Measurements from ENCODE around the gene CLTCL1. TPM values are rescaled to one million over a fixed set of nuclear protein-coding genes. Genes with fewer than 3 reads are reported as not detected.

Gene CLTCL1
- total RNA-seq, 1 experiment from 2014 or later, result 11.9 TPM

DNA sequence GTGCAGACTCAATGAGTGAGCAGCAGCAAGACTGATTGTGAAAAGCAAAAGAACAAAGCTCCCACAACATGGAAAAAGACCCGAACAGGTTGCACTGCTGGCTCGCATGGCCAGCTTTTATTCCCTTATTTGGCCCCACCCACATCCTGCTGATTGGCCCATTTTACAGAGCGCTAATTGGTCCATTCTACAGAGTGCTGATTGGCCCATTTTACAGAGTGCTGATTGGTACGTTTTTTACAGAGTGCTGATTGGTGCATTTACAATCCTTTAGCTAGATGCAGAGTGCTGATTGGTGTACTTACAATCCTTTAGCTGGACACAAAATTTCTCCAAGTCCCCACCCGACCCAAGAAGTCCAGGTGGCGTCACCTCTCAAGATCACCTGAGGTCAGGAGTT lies 97.6 kb downstream of the CLTCL1 start:
- Histone ChIP-seq H3K9me3 (ENCODE audit: control insufficient read depth, insufficient read depth, low read depth, low read length) (no peaks in the 10 kb centered on the region), H3K36me3 (ENCODE audit: control insufficient read depth, insufficient read depth, low read length) (no peaks in the 10 kb centered on the region), H3K27me3 (ENCODE audit: control insufficient read depth, insufficient read depth, low read length) (no peaks in the 10 kb centered on the region), H3K4me1 (ENCODE audit: control insufficient read depth, insufficient read depth, low read length) (no peaks in the 10 kb centered on the region), H3K4me3 (ENCODE audit: low read depth in 2 of 2, low read length in 2 of 2) (no peak overlapping the region), H3K27ac (ENCODE audit: low read length) (no peak overlapping the region)
- ChIA-PET POLR2A (no interaction called here), CTCF (no interaction called here)
- intact Hi-C loops (cut with micrococcal nuclease; ENCODE audit: unreplicated experiment) (no loop called here), in situ Hi-C loops (cut with HindIII; ENCODE audit: low pct_unique_long_range_greater_than_20kb, low sequenced_read_pairs) (no loop called here)
- TF ChIP-seq SIN3A (IDR thresholded peaks at IDR 0.05; ENCODE audit: borderline replicate concordance, insufficient read depth, low read depth, low read length), result no peak
- no peak for TF ChIP-seq REST (IDR thresholded peaks at IDR 0.05; ENCODE audit: insufficient read depth in 1 of 2, low read depth in 2 of 2, low read length in 1 of 2)
- no peak for TF ChIP-seq TCF7L2 (IDR thresholded peaks at IDR 0.05; ENCODE audit: low read depth, low read length)
- TF ChIP-seq POLR2AphosphoS5 (IDR thresholded peaks at IDR 0.05; ENCODE audit: low read depth, low read length), result no peak
- no peak for TF ChIP-seq CTCF (IDR thresholded peaks at IDR 0.05)
- BruUV-seq (replicated peaks), result no TSS peak
- DNase-seq (ENCODE audit: low read depth, low spot score) (no peak), ATAC-seq (no peak)

DNA sequence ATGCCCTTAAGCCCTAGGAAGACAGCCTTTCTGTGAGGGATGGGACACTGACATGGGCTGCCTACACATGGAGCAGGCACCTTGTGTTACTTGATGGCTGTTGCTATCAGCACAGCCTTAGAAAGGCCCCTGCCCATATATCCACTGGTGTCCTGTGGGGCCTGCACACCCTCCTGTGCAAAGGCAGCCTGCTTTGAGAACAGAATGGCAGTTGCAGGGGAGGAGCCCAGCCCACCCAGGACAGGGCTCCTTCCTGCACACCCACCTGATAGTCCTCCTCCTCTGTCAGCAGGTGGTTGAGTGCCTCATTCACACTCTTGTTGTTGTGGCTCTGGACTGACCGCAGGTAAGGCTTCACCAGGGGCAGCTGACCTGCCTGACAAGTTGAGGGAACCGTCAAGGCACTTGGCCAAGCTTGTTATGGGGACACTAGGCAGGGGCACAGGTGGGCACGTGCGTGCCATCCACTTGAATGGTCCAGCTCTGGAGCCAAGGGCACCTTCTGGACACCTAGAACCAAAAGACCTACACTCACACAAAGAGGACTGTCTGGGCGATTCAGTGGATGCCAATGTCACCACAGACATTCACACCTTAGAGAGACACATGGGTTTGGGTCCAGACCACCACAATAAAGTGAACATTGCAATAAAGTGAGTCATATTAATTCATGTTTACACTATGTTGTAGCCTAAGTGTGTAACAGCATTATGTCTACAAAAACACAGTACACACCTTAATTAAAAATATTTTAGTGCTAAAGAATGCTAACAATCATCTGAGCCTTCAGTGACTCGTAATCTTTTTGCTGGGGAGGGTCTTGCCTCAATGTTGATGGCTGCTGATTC lies 103.6 kb downstream of the CLTCL1 start:
- no peak for DNase-seq (ENCODE audit: low read depth, low spot score)
- BruUV-seq (replicated peaks), result no TSS peak
- in situ Hi-C loops (cut with HindIII; ENCODE audit: low pct_unique_long_range_greater_than_20kb, low sequenced_read_pairs), result no loop called here

More for the DNA sequence above, 103.6 kb downstream of the CLTCL1 start:
- H3K4me3 ChIP-seq (ENCODE audit: low read depth in 2 of 2, low read length in 2 of 2), result no peak overlapping the region
- POLR2A ChIA-PET, result no interaction called here
- CTCF ChIA-PET, result no interaction called here
- H3K36me3 ChIP-seq (ENCODE audit: control insufficient read depth, insufficient read depth, low read length), result no peaks in the 10 kb centered on the region
- no peak overlapping the region for H3K27ac ChIP-seq (ENCODE audit: low read length)
- H3K9me3 ChIP-seq (ENCODE audit: control insufficient read depth, insufficient read depth, low read depth, low read length), result no peaks in the 10 kb centered on the region
- H3K4me1 ChIP-seq (ENCODE audit: control insufficient read depth, insufficient read depth, low read length), result no peaks in the 10 kb centered on the region
- TF ChIP-seq TCF7L2 (IDR thresholded peaks at IDR 0.05; ENCODE audit: low read depth, low read length) (no peak), CTCF (IDR thresholded peaks at IDR 0.05) (no peak), POLR2AphosphoS5 (IDR thresholded peaks at IDR 0.05; ENCODE audit: low read depth, low read length) (no peak), REST (IDR thresholded peaks at IDR 0.05; ENCODE audit: insufficient read depth in 1 of 2, low read depth in 2 of 2, low read length in 1 of 2) (no peak), SIN3A (IDR thresholded peaks at IDR 0.05; ENCODE audit: borderline replicate concordance, insufficient read depth, low read depth, low read length) (no peak)
- no peak for ATAC-seq
- intact Hi-C loops (cut with micrococcal nuclease; ENCODE audit: unreplicated experiment), result no loop called here
- no peaks in the 10 kb centered on the region for H3K27me3 ChIP-seq (ENCODE audit: control insufficient read depth, insufficient read depth, low read length)
